Erythroblast (primary cell): ENCODE results near the gene TMEM185A.
A peak's percentile ranks its signal among the peaks of the same experiment; 100 is the strongest.
"Not testable (repeated sequence)": the region's sequence is repeated elsewhere in the genome, so short reads cannot be mapped to it uniquely, and the experiment has no call there.

Experiments used
- DNase-seq, 2 experiments: peaks; one replicate each; lab custom pipeline; 2025; lab: John Stamatoyannopoulos, UW
- GATA1 ChIP-seq: IDR thresholded peaks from 2 replicates; pipeline ENCODE4 v1.6.1; 2011; ENCODE audit warnings: low read depth, mild to moderate bottlenecking, control low read depth, low read length, moderate library complexity
- POLR2A ChIP-seq: IDR thresholded peaks from 2 replicates; pipeline ENCODE4 v1.6.1; 2011; ENCODE audit warnings: mild to moderate bottlenecking, low read length

The TMEM185A gene

GRCh38 chrX:149639568-149639967 lies 8.0 kb upstream of the TMEM185A start:
- TF ChIP-seq GATA1: no peak
- TF ChIP-seq POLR2A: no peak
- DNase-seq: no peak

GRCh38 chrX:149638860-149639259 lies 7.3 kb upstream of the TMEM185A start:
- no peak for TF ChIP-seq POLR2A
- TF ChIP-seq GATA1: no peak
- DNase-seq: no peak

GRCh38 chrX:149633511-149633910 lies 1.9 kb upstream of the TMEM185A start:
- TF ChIP-seq GATA1: no peak
- TF ChIP-seq POLR2A: no peak
- DNase-seq: no peak

GRCh38 chrX:149630681-149631233 lies 835 bp downstream of the TMEM185A start:
- TF ChIP-seq GATA1 (no peak), POLR2A (no peak)
- DNase-seq: peak; percentile 5 to 24

- DNase-seq: peak; percentile 17 to 19
- TF ChIP-seq GATA1 (no peak), POLR2A (no peak)
Observed at GRCh38 chrX:149629730-149630387, 1.7 kb downstream of the TMEM185A start.

- TF ChIP-seq GATA1 (no peak), POLR2A (no peak)
Observed at GRCh38 chrX:149628768-149629167, 2.8 kb downstream of the TMEM185A start.

GRCh38 chrX:149628280-149628679 lies 3.3 kb downstream of the TMEM185A start:
- no peak for TF ChIP-seq GATA1
- TF ChIP-seq POLR2A: no peak

More at GRCh38 chrX:149628768-149629167, 2.8 kb downstream of the TMEM185A start:
- DNase-seq: no peak

GRCh38 chrX:149626829-149627228 lies 4.8 kb downstream of the TMEM185A start:
- not testable (repeated sequence) for DNase-seq

More at GRCh38 chrX:149628280-149628679, 3.3 kb downstream of the TMEM185A start:
- no peak for DNase-seq

- DNase-seq: not testable (repeated sequence)
Observed at GRCh38 chrX:149619662-149620061, 11.9 kb downstream of the TMEM185A start.

- DNase-seq: no peak
- TF ChIP-seq POLR2A (no peak), GATA1 (no peak)
Observed at GRCh38 chrX:149618871-149619270, 12.7 kb downstream of the TMEM185A start.

GRCh38 chrX:149611623-149612175 lies 19.9 kb downstream of the TMEM185A start:
- TF ChIP-seq POLR2A (no peak), GATA1 (no peak)
- DNase-seq: no peak

- no peak for TF ChIP-seq POLR2A
- no peak for TF ChIP-seq GATA1
Observed at GRCh38 chrX:149610511-149610910, 21.1 kb downstream of the TMEM185A start.

GRCh38 chrX:149607699-149608098 lies 23.9 kb downstream of the TMEM185A start:
- TF ChIP-seq POLR2A: no peak
- no peak for DNase-seq

More at GRCh38 chrX:149610511-149610910, 21.1 kb downstream of the TMEM185A start:
- DNase-seq: no peak

GRCh38 chrX:149605248-149605885 lies 26.2 kb downstream of the TMEM185A start:
- DNase-seq: not testable (repeated sequence)

GRCh38 chrX:149598603-149599002 lies 33.0 kb downstream of the TMEM185A start:
- DNase-seq: not testable (repeated sequence)

- not testable (repeated sequence) for DNase-seq
Observed at GRCh38 chrX:149595943-149596342, 35.6 kb downstream of the TMEM185A start.

- not testable (repeated sequence) for DNase-seq
Observed at GRCh38 chrX:149595214-149595613, 36.4 kb downstream of the TMEM185A start, which contains the start of gene HSFX2. Gene HSFX2 (minus strand): TSS chrX:149595314. CDS start chrX:149594700, 614 bp downstream.

- DNase-seq: not testable (repeated sequence)
Observed at GRCh38 chrX:149590993-149591392, 40.6 kb downstream of the TMEM185A start.

- DNase-seq: not testable (repeated sequence)
Observed at GRCh38 chrX:149587359-149587758, 44.2 kb downstream of the TMEM185A start, which contains the start of gene MAGEA9B. Gene MAGEA9B (minus strand): TSS chrX:149587459. CDS start chrX:149583179, 4,280 bp downstream.

GRCh38 chrX:149585631-149586030 lies 46.0 kb downstream of the TMEM185A start:
- not testable (repeated sequence) for DNase-seq
